ENCODE results near the gene GNAQ. TPM values are rescaled to one million over a fixed set of nuclear protein-coding genes. Genes with fewer than 3 reads are reported as not detected.

The GNAQ gene
- total RNA-seq, 6 experiments from 2014 or later = 41.6 to 45.8 (median 44.3) TPM

- DNase-seq = no peak
- Mint-ChIP-seq H3K27me3 (ENCODE audit: insufficient read depth) (no peaks in the 10 kb centered on the region; the same call in 1 of the 2 replicates), H3K27ac (no peak overlapping the region), H3K36me3 (ENCODE audit: low read depth) (peaks cover 9% of the 10 kb centered on the region; the same call in 1 of the 2 replicates), H3K4me3 (no peak overlapping the region), H3K9me3 (no peaks in the 10 kb centered on the region), H3K4me1 (ENCODE audit: low read depth) (no peaks in the 10 kb centered on the region; the same call in none of the 2 replicates)
- no peak for TF ChIP-seq CTCF (IDR thresholded peaks at IDR 0.05)
These were observed 246.3 kb downstream of the GNAQ start for GRCh38 chr9:77785341-77785740.

GRCh38 chr9:77783518-77783917 lies 248.1 kb downstream of the GNAQ start:
- DNase-seq = no peak
- Mint-ChIP-seq H3K4me3 (no peak overlapping the region), H3K27ac (no peak overlapping the region), H3K36me3 (ENCODE audit: low read depth) (peaks cover 19% of the 10 kb centered on the region), H3K4me1 (ENCODE audit: low read depth) (peaks cover 4% of the 10 kb centered on the region; the same call in 1 of the 2 replicates), H3K27me3 (ENCODE audit: insufficient read depth) (no peaks in the 10 kb centered on the region; the same call in 1 of the 2 replicates), H3K9me3 (no peaks in the 10 kb centered on the region)
- TF ChIP-seq CTCF (IDR thresholded peaks at IDR 0.05) = no peak

GRCh38 chr9:77779010-77779409 lies 252.6 kb downstream of the GNAQ start:
- H3K4me3 Mint-ChIP-seq = no peak overlapping the region

GRCh38 chr9:77773381-77773780 lies 258.2 kb downstream of the GNAQ start:
- H3K9me3 Mint-ChIP-seq = no peaks in the 10 kb centered on the region

More at GRCh38 chr9:77779010-77779409, 252.6 kb downstream of the GNAQ start:
- H3K4me1 Mint-ChIP-seq (ENCODE audit: low read depth) = peaks cover 4% of the 10 kb centered on the region; the same call in 1 of the 2 replicates
- no peaks in the 10 kb centered on the region; the same call in 1 of the 2 replicates for H3K27me3 Mint-ChIP-seq (ENCODE audit: insufficient read depth)
- H3K9me3 Mint-ChIP-seq = no peaks in the 10 kb centered on the region
- TF ChIP-seq CTCF (IDR thresholded peaks at IDR 0.05) = no peak
- H3K27ac Mint-ChIP-seq = no peak overlapping the region
- H3K36me3 Mint-ChIP-seq (ENCODE audit: low read depth) = peaks cover 34% of the 10 kb centered on the region
- DNase-seq = no peak

GRCh38 chr9:77772646-77773045 lies 259.0 kb downstream of the GNAQ start:
- no peak for TF ChIP-seq CTCF (IDR thresholded peaks at IDR 0.05)
- H3K27ac Mint-ChIP-seq = no peak overlapping the region
- H3K4me1 Mint-ChIP-seq (ENCODE audit: low read depth) = peaks cover 13% of the 10 kb centered on the region
- no peak for DNase-seq
- H3K9me3 Mint-ChIP-seq = no peaks in the 10 kb centered on the region
- H3K4me3 Mint-ChIP-seq = no peak overlapping the region
- no peaks in the 10 kb centered on the region; the same call in 1 of the 2 replicates for H3K27me3 Mint-ChIP-seq (ENCODE audit: insufficient read depth)
- H3K36me3 Mint-ChIP-seq (ENCODE audit: low read depth) = peaks cover 10% of the 10 kb centered on the region; the same call in 1 of the 2 replicates

More at GRCh38 chr9:77773381-77773780, 258.2 kb downstream of the GNAQ start:
- Mint-ChIP-seq H3K27ac (no peak overlapping the region), H3K36me3 (ENCODE audit: low read depth) (peaks cover 17% of the 10 kb centered on the region), H3K27me3 (ENCODE audit: insufficient read depth) (no peaks in the 10 kb centered on the region; the same call in 1 of the 2 replicates), H3K4me1 (ENCODE audit: low read depth) (peaks cover 13% of the 10 kb centered on the region), H3K4me3 (no peak overlapping the region)
- no peak for DNase-seq
- no peak for TF ChIP-seq CTCF (IDR thresholded peaks at IDR 0.05)

Data from HFFc6 (cell line).